ENCODE measurements around the gene LRIG3.

The LRIG3 gene

GRCh38 chr12:58916161-58916621, 4.1 kb downstream of the LRIG3 start:
- no peak for ATAC-seq
- TF ChIP-seq ESRRG (CRISPR knock-in tag; IDR thresholded peaks at IDR 0.05), result no peak
- no peak for TF ChIP-seq ZNF565 (CRISPR knock-in tag; conservative IDR thresholded peaks at IDR 0.05; ENCODE audit: low read depth)
- no peak for TF ChIP-seq CSDC2 (CRISPR knock-in tag; IDR thresholded peaks at IDR 0.05)
- TF ChIP-seq PATZ1 (CRISPR knock-in tag; IDR thresholded peaks at IDR 0.05; ENCODE audit: borderline replicate concordance), result no peak
- TF ChIP-seq SNAI2 (CRISPR knock-in tag; IDR thresholded peaks at IDR 0.05), result no peak
- TF ChIP-seq ZFP3 (CRISPR knock-in tag; IDR thresholded peaks at IDR 0.05), result no peak
- TF ChIP-seq ZNF8 (CRISPR knock-in tag; IDR thresholded peaks at IDR 0.05), result no peak
- no peak for TF ChIP-seq ZNF70 (CRISPR knock-in tag; IDR thresholded peaks at IDR 0.05)

- ATAC-seq, result no peak
- no peak for TF ChIP-seq ZNF70 (CRISPR knock-in tag; IDR thresholded peaks at IDR 0.05)
Observed at GRCh38 chr12:58915634-58916033, 4.7 kb downstream of the LRIG3 start.

GRCh38 chr12:58915037-58915436, 5.3 kb downstream of the LRIG3 start:
- ATAC-seq, result no peak
- no peak for TF ChIP-seq GLIS3 (CRISPR knock-in tag; IDR thresholded peaks at IDR 0.05)
- TF ChIP-seq BACH2 (CRISPR knock-in tag; IDR thresholded peaks at IDR 0.05; ENCODE audit: borderline replicate concordance), result no peak
- TF ChIP-seq SNAI2 (CRISPR knock-in tag; IDR thresholded peaks at IDR 0.05), result no peak
- no peak for TF ChIP-seq ARNTL (CRISPR knock-in tag; IDR thresholded peaks at IDR 0.05; ENCODE audit: borderline replicate concordance, low read depth)
- no peak for TF ChIP-seq TOX (CRISPR knock-in tag; IDR thresholded peaks at IDR 0.05; ENCODE audit: borderline replicate concordance)

- ATAC-seq, result no peak
- TF ChIP-seq ESRRG (CRISPR knock-in tag; IDR thresholded peaks at IDR 0.05), result no peak
- no peak for TF ChIP-seq PPARA (CRISPR knock-in tag; IDR thresholded peaks at IDR 0.05; ENCODE audit: borderline replicate concordance)
- no peak for TF ChIP-seq OSR1 (CRISPR knock-in tag; IDR thresholded peaks at IDR 0.05)
- no peak for TF ChIP-seq RARB (CRISPR knock-in tag; IDR thresholded peaks at IDR 0.05)
- TF ChIP-seq SNAI2 (CRISPR knock-in tag; IDR thresholded peaks at IDR 0.05), result no peak
- no peak for TF ChIP-seq BACH2 (CRISPR knock-in tag; IDR thresholded peaks at IDR 0.05; ENCODE audit: borderline replicate concordance)
- TF ChIP-seq ZNF565 (CRISPR knock-in tag; conservative IDR thresholded peaks at IDR 0.05; ENCODE audit: low read depth), result no peak
- no peak for TF ChIP-seq ZFP30 (CRISPR knock-in tag; IDR thresholded peaks at IDR 0.05)
- no peak for TF ChIP-seq TOX (CRISPR knock-in tag; IDR thresholded peaks at IDR 0.05; ENCODE audit: borderline replicate concordance)
- no peak for TF ChIP-seq TCF4 (CRISPR knock-in tag; IDR thresholded peaks at IDR 0.05; ENCODE audit: borderline replicate concordance)
- no peak for TF ChIP-seq TSHZ2 (CRISPR knock-in tag; IDR thresholded peaks at IDR 0.05)
- no peak for TF ChIP-seq CREB5 (CRISPR knock-in tag; IDR thresholded peaks at IDR 0.05; ENCODE audit: low read depth)
- TF ChIP-seq ARNTL (CRISPR knock-in tag; IDR thresholded peaks at IDR 0.05; ENCODE audit: borderline replicate concordance, low read depth), result no peak
- TF ChIP-seq POU6F1 (CRISPR knock-in tag; IDR thresholded peaks at IDR 0.05; ENCODE audit: borderline replicate concordance, low read depth), result no peak
- no peak for TF ChIP-seq ZNF70 (CRISPR knock-in tag; IDR thresholded peaks at IDR 0.05)
- no peak for TF ChIP-seq CSDC2 (CRISPR knock-in tag; IDR thresholded peaks at IDR 0.05)
- no peak for TF ChIP-seq ZC3H10 (CRISPR knock-in tag; IDR thresholded peaks at IDR 0.05)
- no peak for TF ChIP-seq ISL1 (CRISPR knock-in tag; IDR thresholded peaks at IDR 0.05)
Observed at GRCh38 chr12:58914457-58914856, 5.8 kb downstream of the LRIG3 start.

Measured in SK-N-SH treated with all-trans-retinoic acid at 6 μM for 48 hours (cell line).